GM23338 (cell line): ENCODE results near the gene VAX1. TPM values are rescaled to one million over a fixed set of nuclear protein-coding genes. Genes with fewer than 3 reads are reported as not detected.

Source experiments
- ATAC-seq: fragments of 200-7000 bp; cut with Tn5 transposase; 3 replicates; pipeline ENCODE4 v1.9.1; 2020
- DNase-seq: peaks from one replicate; pipeline ENCODE4 v3.0.0-alpha.2; 2015; ENCODE audit warnings: low spot score
- H2AFZ ChIP-seq: fragments of 200-600 bp; sonication (generic); 2 replicates; pipeline ENCODE4 v1.8.0; 2016; ENCODE audit warnings: antibody characterized with exemption, mild to moderate bottlenecking, moderate library complexity
- H3F3A ChIP-seq: fragments of 200-600 bp; sonication (generic); replicated peaks from 2 replicates; pipeline ENCODE4 v1.8.0; 2017; ENCODE audit warnings: antibody characterized with exemption, mixed run types, low read depth
- H3K27ac ChIP-seq: fragments of 200-600 bp; sonication (generic); 2 replicates; pipeline ENCODE4 v1.6.1; 2016; ENCODE audit warnings: low read depth
- H3K27me3 ChIP-seq: fragments of 200-600 bp; sonication (generic); 2 replicates; pipeline ENCODE4 v1.8.0; 2016; ENCODE audit warnings: mild to moderate bottlenecking, mixed run types, moderate library complexity; ENCODE audit not compliant: insufficient read depth
- H3K36me3 ChIP-seq: fragments of 200-600 bp; sonication (generic); 2 replicates; pipeline ENCODE4 v1.8.0; 2016; ENCODE audit warnings: mild to moderate bottlenecking; ENCODE audit not compliant: insufficient read depth
- H3K4me1 ChIP-seq: fragments of 200-600 bp; sonication (generic); 2 replicates; pipeline ENCODE4 v1.8.0; 2016; ENCODE audit warnings: mild to moderate bottlenecking, moderate library complexity; ENCODE audit not compliant: insufficient read depth
- H3K4me2 ChIP-seq: fragments of 200-600 bp; sonication (generic); 2 replicates; pipeline ENCODE4 v1.7.1; 2017; ENCODE audit warnings: mixed run types
- H3K4me3 ChIP-seq: fragments of 200-600 bp; sonication (generic); 2 replicates; pipeline ENCODE4 v1.6.1; 2016; ENCODE audit warnings: mixed run types
- H3K79me2 ChIP-seq: fragments of 200-600 bp; sonication (generic); replicated peaks from 2 replicates; pipeline ENCODE4 v1.8.0; 2017; ENCODE audit warnings: mild to moderate bottlenecking; ENCODE audit not compliant: insufficient read depth
- H3K9me2 ChIP-seq: fragments of 200-600 bp; sonication (generic); 2 replicates; pipeline ENCODE4 v1.8.0; 2017; ENCODE audit not compliant: insufficient read depth
- H4K20me1 ChIP-seq: fragments of 200-600 bp; sonication (generic); replicated peaks from 2 replicates; pipeline ENCODE4 v1.8.0; 2017; ENCODE audit warnings: mild to moderate bottlenecking; ENCODE audit not compliant: insufficient read depth
- H3K27ac Mint-ChIP-seq: 2 replicates; pipeline ENCODE4 v1.8.0; 2020; ENCODE audit warnings: inconsistent platforms, mild to moderate bottlenecking, moderate library complexity, mixed read lengths
- H3K27me3 Mint-ChIP-seq: 3 replicates; pipeline ENCODE4 v1.8.0; 2022; ENCODE audit warnings: low read depth, mild to moderate bottlenecking, moderate library complexity, mixed read lengths, inconsistent platforms; ENCODE audit not compliant: insufficient read depth, poor library complexity
- H3K36me3 Mint-ChIP-seq: 3 replicates; pipeline ENCODE4 v1.8.0; 2021; ENCODE audit warnings: low read depth, mild to moderate bottlenecking, inconsistent platforms, moderate library complexity, mixed read lengths
- H3K4me1 Mint-ChIP-seq: 3 replicates; pipeline ENCODE4 v1.8.0; 2020; ENCODE audit warnings: mild to moderate bottlenecking, inconsistent platforms, mixed read lengths
- H3K4me3 Mint-ChIP-seq: 3 replicates; pipeline ENCODE4 v1.8.0; 2021; ENCODE audit warnings: moderate library complexity, mild to moderate bottlenecking, inconsistent platforms, mixed read lengths
- H3K9me3 Mint-ChIP-seq: 3 replicates; pipeline ENCODE4 v1.8.0; 2020; ENCODE audit warnings: moderate library complexity, mild to moderate bottlenecking, inconsistent platforms, mixed read lengths
- CREB1 ChIP-seq: fragments of 250-450 bp; sonication (Bioruptor Pico); IDR thresholded peaks from 2 replicates; pipeline ENCODE4 v1.5.0; 2020; ENCODE audit warnings: low read depth, mild to moderate bottlenecking, moderate library complexity
- ETS1 ChIP-seq: IDR thresholded peaks from 2 replicates; pipeline ENCODE4 v1.6.1; 2016; ENCODE audit warnings: antibody characterized with exemption
- EZH2 ChIP-seq: fragments of 200-600 bp; sonication (generic); IDR thresholded peaks from one replicate; pipeline ENCODE4 v1.8.0; 2017; ENCODE audit warnings: antibody characterized with exemption, mild to moderate bottlenecking, low read depth; ENCODE audit not compliant: unreplicated experiment
- EZH2phosphoT487 ChIP-seq: fragments of 200-600 bp; sonication (generic); IDR thresholded peaks from one replicate; pipeline ENCODE4 v1.8.1; 2018; ENCODE audit warnings: antibody characterized with exemption; ENCODE audit not compliant: unreplicated experiment
- JUNB ChIP-seq: IDR thresholded peaks from one replicate; pipeline ENCODE4 v1.6.1; 2016; ENCODE audit warnings: antibody characterized with exemption; ENCODE audit not compliant: unreplicated experiment
- NANOG ChIP-seq: IDR thresholded peaks from 2 replicates; pipeline ENCODE4 v1.6.1; 2016; ENCODE audit warnings: antibody characterized with exemption, borderline replicate concordance
- ZNF114 ChIP-seq: fragments of 250-450 bp; sonication (Bioruptor Pico); IDR thresholded peaks from 2 replicates; pipeline ENCODE4 v1.5.0; 2020; ENCODE audit warnings: mild to moderate bottlenecking, moderate library complexity
- ZNF331 ChIP-seq: fragments of 250-450 bp; sonication (Bioruptor Pico); IDR thresholded peaks from 2 replicates; pipeline ENCODE4 v1.5.0; 2020; ENCODE audit warnings: low read depth, mild to moderate bottlenecking, moderate library complexity
- polyA plus RNA-seq: library from polyadenylated mRNA; unstranded; fragments of >200 nt; fragmentation: Nextera tagmentation; extraction: Ambion mirVana; gene quantifications from 2 replicates; pipeline ENCODE4 v1.2.1, GENCODE V29; 2016
- total RNA-seq: library from RNA; depleted of rRNA; stranded (reverse); fragments of >200 nt; shearing (Covaris generic); gene quantifications from 2 replicates; pipeline ENCODE4 v1.2.3, GENCODE V29; 2014
- TF ChIP-seq, protein P1 (sequence below): fragments of 250-450 bp; sonication (Bioruptor Pico); IDR thresholded peaks from 2 replicates; pipeline ENCODE4 v1.5.0; 2020; ENCODE audit warnings: mild to moderate bottlenecking, moderate library complexity

Gene VAX1
- total and polyA plus RNA-seq, 2 experiments from 2014 or later = not detected

DNA sequence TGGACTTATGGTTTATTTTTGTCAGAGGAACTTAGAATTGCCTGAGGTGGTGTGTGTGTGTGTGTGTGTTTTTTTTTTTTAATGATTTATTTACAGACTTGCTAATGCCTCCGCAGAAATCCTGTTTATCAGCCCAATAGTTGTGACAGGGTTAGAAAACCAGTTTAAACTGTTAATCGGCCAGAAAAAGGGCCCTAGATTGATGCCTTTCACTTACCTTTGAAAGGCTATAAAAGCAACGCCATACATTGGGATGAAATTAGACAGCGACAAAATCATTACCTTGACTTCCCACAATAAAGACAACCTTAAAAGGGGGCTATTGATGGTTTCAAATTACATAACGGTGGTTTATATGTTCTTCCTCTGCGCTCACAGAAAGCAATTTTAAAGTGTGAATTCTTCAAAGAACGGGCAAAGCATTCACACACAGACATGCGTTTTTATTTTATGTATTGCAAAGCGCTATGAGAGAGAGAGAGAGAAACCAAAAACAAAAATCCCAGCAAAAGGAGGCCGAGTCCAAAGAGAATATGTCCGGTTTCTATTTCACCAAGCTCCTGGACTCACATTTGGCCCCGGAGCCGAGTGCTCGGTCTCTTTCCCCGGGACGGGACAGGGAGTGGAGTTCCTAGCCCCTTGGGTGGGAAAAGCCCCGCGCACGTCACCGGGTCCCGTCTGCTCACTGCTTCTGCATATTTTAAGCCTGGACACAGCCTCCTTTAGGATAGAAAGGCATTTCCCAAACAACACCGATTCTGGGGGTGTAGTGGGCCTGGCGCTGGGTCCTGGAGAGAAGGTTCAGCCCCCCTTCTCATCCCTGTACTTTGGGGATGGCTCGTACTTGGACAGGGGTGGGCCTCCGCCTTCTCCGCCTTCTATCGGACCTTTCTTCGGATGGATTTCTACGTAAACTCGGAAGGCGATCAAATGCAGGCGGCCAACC, 26.8 kb upstream of the VAX1 start:
- Histone ChIP-seq H3K4me2 (peak overlapping the region; percentile 75), H3K79me2 (no peaks in the 10 kb centered on the region), H3F3A (0 out of 2 replicates have a peak, but pooled peaks cover 6% of the 10 kb centered on the region), H3K27me3 (peaks cover 100% of the 10 kb centered on the region), H3K9me2 (no peaks in the 10 kb centered on the region), H2AFZ (no peak overlapping the region), H3K36me3 (no peaks in the 10 kb centered on the region), H3K27ac (no peak overlapping the region), H3K4me3 (peak overlapping the region; percentile 39), H4K20me1 (peaks cover 7% of the 10 kb centered on the region), H3K4me1 (peaks cover 39% of the 10 kb centered on the region)
- no peaks in the 10 kb centered on the region; the same call in 2 of the 3 replicates for H3K9me3 Mint-ChIP-seq
- H3K27ac Mint-ChIP-seq = no peak overlapping the region
- peak overlapping the region; percentile 27; the same call in 2 of the 3 replicates for H3K4me3 Mint-ChIP-seq
- no peaks in the 10 kb centered on the region for H3K36me3 Mint-ChIP-seq
- DNase-seq (no peak), ATAC-seq (no peak)
- H3K27me3 Mint-ChIP-seq = peaks cover 96% of the 10 kb centered on the region
- H3K4me1 Mint-ChIP-seq = peaks cover 50% of the 10 kb centered on the region
- peak; percentile 92 for TF ChIP-seq EZH2
- no peak for TF ChIP-seq EZH2phosphoT487

DNA sequence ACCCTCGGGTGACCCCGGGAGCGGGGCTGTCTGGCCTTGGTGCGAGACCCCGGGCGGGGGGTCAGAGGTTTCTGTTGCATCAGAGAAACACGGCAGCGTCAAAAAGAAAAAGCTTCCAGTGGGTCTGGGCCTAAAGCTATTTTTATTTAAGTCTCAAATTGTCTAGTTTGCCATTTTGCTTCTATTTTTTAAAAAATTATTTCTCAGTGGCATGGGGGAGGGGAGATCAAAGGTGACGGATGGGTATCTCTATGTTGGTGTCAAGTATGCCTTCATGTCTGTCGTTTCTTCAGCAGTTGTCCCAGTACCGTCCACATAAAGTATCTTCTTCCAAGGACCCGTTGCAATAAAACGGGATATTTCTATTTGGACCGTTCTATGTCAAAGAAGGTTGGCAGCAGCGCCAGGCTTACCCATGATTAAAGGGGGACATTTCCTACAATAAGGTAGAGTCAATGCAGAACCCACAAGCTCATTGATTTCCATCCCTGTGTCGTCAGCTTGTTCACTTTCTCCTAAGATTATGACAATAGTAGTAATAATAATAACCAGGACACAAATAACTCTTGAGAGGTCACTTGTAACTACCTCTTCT, 26.0 kb upstream of the VAX1 start:
- Mint-ChIP-seq H3K9me3 (no peaks in the 10 kb centered on the region; the same call in 2 of the 3 replicates), H3K36me3 (no peaks in the 10 kb centered on the region), H3K27me3 (peaks cover 96% of the 10 kb centered on the region), H3K4me1 (peaks cover 57% of the 10 kb centered on the region), H3K4me3 (peak overlapping the region; percentile 48; the same call in 1 of the 3 replicates), H3K27ac (no peak overlapping the region)
- Histone ChIP-seq H3F3A (0 out of 2 replicates have a peak, but pooled peaks cover 6% of the 10 kb centered on the region), H2AFZ (no peak overlapping the region), H3K4me2 (peak overlapping the region; percentile 78), H3K36me3 (no peaks in the 10 kb centered on the region), H4K20me1 (peaks cover 5% of the 10 kb centered on the region), H3K27ac (no peak overlapping the region), H3K4me3 (peak overlapping the region; percentile 54), H3K79me2 (no peaks in the 10 kb centered on the region), H3K9me2 (no peaks in the 10 kb centered on the region), H3K27me3 (peaks cover 96% of the 10 kb centered on the region), H3K4me1 (peaks cover 43% of the 10 kb centered on the region)
- no peak for ATAC-seq
- no peak for DNase-seq
- TF ChIP-seq NANOG = no peak
- TF ChIP-seq CREB1 (CRISPR knock-in tag) = no peak
- no peak for TF ChIP-seq JUNB
- TF ChIP-seq ZNF331 (CRISPR knock-in tag) = no peak
- TF ChIP-seq ETS1 = no peak
- TF ChIP-seq, protein P1, sequence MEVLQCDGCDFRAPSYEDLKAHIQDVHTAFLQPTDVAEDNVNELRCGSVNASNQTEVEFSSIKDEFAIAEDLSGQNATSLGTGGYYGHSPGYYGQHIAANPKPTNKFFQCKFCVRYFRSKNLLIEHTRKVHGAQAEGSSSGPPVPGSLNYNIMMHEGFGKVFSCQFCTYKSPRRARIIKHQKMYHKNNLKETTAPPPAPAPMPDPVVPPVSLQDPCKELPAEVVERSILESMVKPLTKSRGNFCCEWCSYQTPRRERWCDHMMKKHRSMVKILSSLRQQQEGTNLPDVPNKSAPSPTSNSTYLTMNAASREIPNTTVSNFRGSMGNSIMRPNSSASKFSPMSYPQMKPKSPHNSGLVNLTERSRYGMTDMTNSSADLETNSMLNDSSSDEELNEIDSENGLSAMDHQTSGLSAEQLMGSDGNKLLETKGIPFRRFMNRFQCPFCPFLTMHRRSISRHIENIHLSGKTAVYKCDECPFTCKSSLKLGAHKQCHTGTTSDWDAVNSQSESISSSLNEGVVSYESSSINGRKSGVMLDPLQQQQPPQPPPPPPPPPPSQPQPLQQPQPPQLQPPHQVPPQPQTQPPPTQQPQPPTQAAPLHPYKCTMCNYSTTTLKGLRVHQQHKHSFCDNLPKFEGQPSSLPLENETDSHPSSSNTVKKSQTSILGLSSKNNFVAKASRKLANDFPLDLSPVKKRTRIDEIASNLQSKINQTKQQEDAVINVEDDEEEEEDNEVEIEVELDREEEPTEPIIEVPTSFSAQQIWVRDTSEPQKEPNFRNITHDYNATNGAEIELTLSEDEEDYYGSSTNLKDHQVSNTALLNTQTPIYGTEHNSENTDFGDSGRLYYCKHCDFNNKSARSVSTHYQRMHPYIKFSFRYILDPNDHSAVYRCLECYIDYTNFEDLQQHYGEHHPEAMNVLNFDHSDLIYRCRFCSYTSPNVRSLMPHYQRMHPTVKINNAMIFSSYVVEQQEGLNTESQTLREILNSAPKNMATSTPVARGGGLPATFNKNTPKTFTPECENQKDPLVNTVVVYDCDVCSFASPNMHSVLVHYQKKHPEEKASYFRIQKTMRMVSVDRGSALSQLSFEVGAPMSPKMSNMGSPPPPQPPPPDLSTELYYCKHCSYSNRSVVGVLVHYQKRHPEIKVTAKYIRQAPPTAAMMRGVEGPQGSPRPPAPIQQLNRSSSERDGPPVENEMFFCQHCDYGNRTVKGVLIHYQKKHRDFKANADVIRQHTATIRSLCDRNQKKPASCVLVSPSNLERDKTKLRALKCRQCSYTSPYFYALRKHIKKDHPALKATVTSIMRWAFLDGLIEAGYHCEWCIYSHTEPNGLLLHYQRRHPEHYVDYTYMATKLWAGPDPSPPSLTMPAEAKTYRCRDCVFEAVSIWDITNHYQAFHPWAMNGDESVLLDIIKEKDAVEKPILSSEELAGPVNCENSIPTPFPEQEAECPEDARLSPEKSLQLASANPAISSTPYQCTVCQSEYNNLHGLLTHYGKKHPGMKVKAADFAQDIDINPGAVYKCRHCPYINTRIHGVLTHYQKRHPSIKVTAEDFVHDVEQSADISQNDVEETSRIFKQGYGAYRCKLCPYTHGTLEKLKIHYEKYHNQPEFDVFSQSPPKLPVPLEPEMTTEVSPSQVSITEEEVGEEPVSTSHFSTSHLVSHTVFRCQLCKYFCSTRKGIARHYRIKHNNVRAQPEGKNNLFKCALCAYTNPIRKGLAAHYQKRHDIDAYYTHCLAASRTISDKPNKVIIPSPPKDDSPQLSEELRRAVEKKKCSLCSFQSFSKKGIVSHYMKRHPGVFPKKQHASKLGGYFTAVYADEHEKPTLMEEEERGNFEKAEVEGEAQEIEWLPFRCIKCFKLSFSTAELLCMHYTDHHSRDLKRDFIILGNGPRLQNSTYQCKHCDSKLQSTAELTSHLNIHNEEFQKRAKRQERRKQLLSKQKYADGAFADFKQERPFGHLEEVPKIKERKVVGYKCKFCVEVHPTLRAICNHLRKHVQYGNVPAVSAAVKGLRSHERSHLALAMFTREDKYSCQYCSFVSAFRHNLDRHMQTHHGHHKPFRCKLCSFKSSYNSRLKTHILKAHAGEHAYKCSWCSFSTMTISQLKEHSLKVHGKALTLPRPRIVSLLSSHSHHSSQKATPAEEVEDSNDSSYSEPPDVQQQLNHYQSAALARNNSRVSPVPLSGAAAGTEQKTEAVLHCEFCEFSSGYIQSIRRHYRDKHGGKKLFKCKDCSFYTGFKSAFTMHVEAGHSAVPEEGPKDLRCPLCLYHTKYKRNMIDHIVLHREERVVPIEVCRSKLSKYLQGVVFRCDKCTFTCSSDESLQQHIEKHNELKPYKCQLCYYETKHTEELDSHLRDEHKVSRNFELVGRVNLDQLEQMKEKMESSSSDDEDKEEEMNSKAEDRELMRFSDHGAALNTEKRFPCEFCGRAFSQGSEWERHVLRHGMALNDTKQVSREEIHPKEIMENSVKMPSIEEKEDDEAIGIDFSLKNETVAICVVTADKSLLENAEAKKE = no peak
- no peak for TF ChIP-seq ZNF114 (CRISPR knock-in tag)
